ENCODE results near the gene TMIE. TPM values are rescaled to one million over a fixed set of nuclear protein-coding genes. Genes with fewer than 3 reads are reported as not detected.

TMIE gene
- total and polyA plus RNA-seq, 2 of the 4 experiments (the other 2 are of a cell fraction), result 0.12 TPM; not detected in 1

- Histone ChIP-seq H2BK5ac (ENCODE audit: low read depth, low read length, poor library complexity, severe bottlenecking) (no peak overlapping the region), H3K23ac (ENCODE audit: low read depth, low read length) (no peak overlapping the region), H2AK9ac (replicated peaks; ENCODE audit: low read depth, low read length, poor library complexity) (no peak overlapping the region), H3K14ac (replicated peaks; ENCODE audit: low read depth, low read length) (no peak overlapping the region), H3K4me3 (ENCODE audit: insufficient read depth, low read depth, low read length) (no peak overlapping the region), H3K4me1 (ENCODE audit: control insufficient read depth, insufficient read depth, low read length) (0 out of 2 replicates have a peak, but pooled peaks cover 2% of the 10 kb centered on the region), H2AK5ac (ENCODE audit: low read depth, low read length) (no peak overlapping the region), H4K91ac (ENCODE audit: insufficient read depth, low read depth, low read length) (no peak overlapping the region), H2BK15ac (ENCODE audit: low read depth, low read length) (no peak overlapping the region), H3K36me3 (ENCODE audit: control insufficient read depth, insufficient read depth, low read length) (peaks cover 5% of the 10 kb centered on the region; the same call in 1 of the 2 replicates), H2BK120ac (ENCODE audit: low read depth, low read length) (no peak overlapping the region), H3K79me1 (ENCODE audit: low read depth in 1 of 2, low read length in 2 of 2) (no peaks in the 10 kb centered on the region), H3K27ac (ENCODE audit: insufficient read depth, low read length) (no peak overlapping the region), H3K18ac (ENCODE audit: low read depth, low read length) (no peak overlapping the region), H3K4ac (ENCODE audit: low read depth, low read length) (no peak overlapping the region), H3K9me3 (ENCODE audit: control insufficient read depth, insufficient read depth, low read length) (no peaks in the 10 kb centered on the region), H4K20me1 (ENCODE audit: insufficient read depth, low read length) (no peaks in the 10 kb centered on the region), H4K8ac (ENCODE audit: low read depth in 2 of 2, low read length in 2 of 2) (no peak overlapping the region), H4K5ac (ENCODE audit: low read depth, low read length) (no peak overlapping the region), H3K27me3 (ENCODE audit: control insufficient read depth, insufficient read depth, low read length) (no peaks in the 10 kb centered on the region), H3K9me1 (ENCODE audit: insufficient read depth, low read length) (no peaks in the 10 kb centered on the region), H3K4me2 (ENCODE audit: low read depth, low read length) (no peak overlapping the region), H2BK20ac (ENCODE audit: low read depth, low read length) (no peak overlapping the region), H3K9ac (ENCODE audit: low read depth, low read length) (no peak overlapping the region), H3K56ac (ENCODE audit: extremely low read depth, insufficient read depth, low read length) (no peak overlapping the region), H2AFZ (replicated peaks; ENCODE audit: low read length, poor library complexity) (peak overlapping the region; percentile 21)
- ChIA-PET POLR2A (ENCODE audit: unreplicated experiment) (no interaction called here), CTCF (interaction anchor here (1.2 to 1.4 kb wide), 2 partner anchors 8 to 42 kb away, joined by 3 read pairs; no protein-coding TSS in a partner anchor)
- in situ Hi-C loops (cut with MboI; ENCODE audit: low sequenced_read_pairs) (no loop called here), dilution Hi-C loops (cut with HindIII; ENCODE audit: low sequenced_read_pairs, unreplicated experiment) (no loop called here), intact Hi-C loops (cut with micrococcal nuclease) (no loop called here)
- BruUV-seq (replicated peaks), result no TSS peak
- ATAC-seq (ENCODE audit: low read depth) (no peak), DNase-seq (no peak)
- TF ChIP-seq POLR2A (IDR thresholded peaks at IDR 0.05; ENCODE audit: low read depth, low read length) (no peak), SMC3 (IDR thresholded peaks at IDR 0.05; ENCODE audit: low read depth, low read length) (no peak), MAZ (IDR thresholded peaks at IDR 0.05; ENCODE audit: borderline replicate concordance, low read depth, low read length) (no peak), CTCF (conservative IDR thresholded peaks at IDR 0.05; ENCODE audit: low read depth, low read length) (no peak), BHLHE40 (IDR thresholded peaks at IDR 0.05; ENCODE audit: low read depth, low read length) (no peak), ELK1 (IDR thresholded peaks at IDR 0.05; ENCODE audit: borderline replicate concordance, low read depth, low read length) (no peak), MAFK (IDR thresholded peaks at IDR 0.05; ENCODE audit: low read depth, low read length) (no peak), CHD1 (IDR thresholded peaks at IDR 0.05; ENCODE audit: low read depth, low read length) (no peak), FOS (IDR thresholded peaks at IDR 0.05; ENCODE audit: low read depth, low read length) (no peak)
- 81% methylated on average over 7 of the region's 25 CpGs; no CpG with 5 or more reads in 1 of the 2 experiments for WGBS, 2 experiments (ENCODE audit: extremely low coverage in 2 of 2, insufficient read length in 1 of 2)
Measured at GRCh38 chr3:46671541-46672348, 29.4 kb upstream of the TMIE start.

All from IMR-90 (cell line).